Stimulated activated memory B cell treated with anti-CD40 and anti-IgM and Interleukin-4, amounts not matched to agents 10 μg/mL and 1 μg/mL and 100 μg/mL, for 72 hours (primary cell): Measurements from ENCODE around the gene LCMT1.
"Not testable (repeated sequence)": the region's sequence is repeated elsewhere in the genome, so short reads cannot be mapped to it uniquely, and the experiment has no call there.

Source experiments
- ATAC-seq: fragments of 150-1000 bp; cut with Tn5 transposase; 2 replicates; pipeline ENCODE4 v1.10.0; 2021
- H3K27ac Mint-ChIP-seq: one replicate; pipeline ENCODE4 v1.8.0; 2022; ENCODE audit warnings: mild to moderate bottlenecking, mixed read lengths
- H3K27me3 Mint-ChIP-seq: one replicate; pipeline ENCODE4 v1.8.0; 2022; ENCODE audit warnings: mixed read lengths
- H3K36me3 Mint-ChIP-seq: one replicate; pipeline ENCODE4 v1.8.0; 2022; ENCODE audit warnings: mixed read lengths
- H3K4me1 Mint-ChIP-seq: one replicate; pipeline ENCODE4 v1.8.0; 2022; ENCODE audit warnings: mixed read lengths
- H3K4me3 Mint-ChIP-seq: one replicate; pipeline ENCODE4 v1.8.0; 2022; ENCODE audit warnings: mild to moderate bottlenecking, moderate library complexity, mixed read lengths
- H3K9me3 Mint-ChIP-seq: one replicate; pipeline ENCODE4 v1.8.0; 2022; ENCODE audit warnings: mixed read lengths

LCMT1 gene

DNA sequence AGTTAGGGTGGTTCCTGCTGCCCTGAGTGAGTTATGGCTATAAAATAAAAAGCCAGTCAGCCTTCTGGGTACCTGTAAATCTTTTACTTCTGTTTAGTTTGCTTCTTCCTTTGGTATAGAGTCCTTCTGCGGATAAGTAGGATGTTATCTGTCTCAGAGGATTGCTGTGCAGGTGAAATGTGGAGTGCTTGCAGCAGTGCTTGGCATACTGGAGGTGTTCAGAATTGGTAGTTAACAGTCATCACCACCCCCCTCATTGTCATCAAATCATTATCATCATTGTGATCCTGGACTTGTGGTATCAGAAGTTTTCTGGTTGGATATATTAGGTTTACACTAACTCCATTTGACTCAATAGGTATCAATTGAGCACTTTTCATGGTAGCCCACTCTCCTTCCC, 2.6 kb downstream of the LCMT1 start:
- peaks cover 62% of the 10 kb centered on the region for H3K4me1 Mint-ChIP-seq
- H3K27me3 Mint-ChIP-seq: no peaks in the 10 kb centered on the region
- H3K36me3 Mint-ChIP-seq: peaks cover 42% of the 10 kb centered on the region
- no peak overlapping the region for H3K4me3 Mint-ChIP-seq
- no peak overlapping the region for H3K27ac Mint-ChIP-seq
- ATAC-seq: no peak
- H3K9me3 Mint-ChIP-seq: no peaks in the 10 kb centered on the region

GRCh38 chr16:25118851-25119578, 7.5 kb downstream of the LCMT1 start:
- Mint-ChIP-seq H3K9me3 (no peaks in the 10 kb centered on the region), H3K4me1 (peaks cover 38% of the 10 kb centered on the region), H3K36me3 (peaks cover 43% of the 10 kb centered on the region), H3K27me3 (no peaks in the 10 kb centered on the region), H3K4me3 (no peak overlapping the region), H3K27ac (no peak overlapping the region)
- no peak for ATAC-seq

DNA sequence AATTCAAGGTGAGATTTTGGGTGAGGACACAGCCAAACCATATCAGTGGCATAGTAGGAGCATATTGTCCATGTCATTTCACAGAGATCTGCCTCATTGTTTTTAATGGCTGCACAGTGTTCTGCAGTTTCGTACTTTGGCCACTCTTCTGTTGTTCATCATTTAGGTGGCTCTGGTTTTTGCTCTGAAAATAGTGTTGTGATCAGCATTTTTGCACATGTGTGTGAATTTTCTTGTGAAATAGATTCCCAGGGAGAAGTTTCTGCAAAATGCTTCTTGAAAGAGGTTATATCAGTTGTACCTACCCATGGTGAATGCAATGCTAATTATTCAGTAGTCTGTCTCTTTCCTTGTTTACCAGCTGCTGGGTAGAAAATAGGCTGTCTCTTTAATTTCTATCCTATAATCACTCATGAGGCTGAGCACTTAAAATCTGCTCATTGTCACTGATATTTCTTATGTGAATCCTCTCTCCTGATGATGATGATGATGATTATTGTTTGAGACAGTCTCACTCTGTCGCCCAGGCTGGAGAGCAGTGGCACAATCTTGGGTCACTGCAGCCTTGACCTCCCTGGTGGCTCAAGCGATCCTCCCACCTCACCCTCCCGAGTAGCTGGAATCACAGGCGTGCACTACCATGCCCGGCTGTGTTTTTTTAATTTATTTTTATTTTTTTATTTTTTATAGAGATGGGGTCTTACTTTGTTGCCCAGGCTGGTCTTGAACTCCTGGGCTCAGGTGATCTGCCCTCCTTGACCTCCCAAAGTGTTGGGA, 10.5 kb downstream of the LCMT1 start:
- H3K4me3 Mint-ChIP-seq: no peak overlapping the region
- H3K36me3 Mint-ChIP-seq: peaks cover 30% of the 10 kb centered on the region
- H3K27ac Mint-ChIP-seq: no peak overlapping the region
- peaks cover 33% of the 10 kb centered on the region for H3K4me1 Mint-ChIP-seq
- ATAC-seq: no peak
- no peaks in the 10 kb centered on the region for H3K9me3 Mint-ChIP-seq
- H3K27me3 Mint-ChIP-seq: no peaks in the 10 kb centered on the region

GRCh38 chr16:25124503-25124902, 13.0 kb downstream of the LCMT1 start:
- Mint-ChIP-seq H3K4me1 (peaks cover 20% of the 10 kb centered on the region), H3K27me3 (no peaks in the 10 kb centered on the region), H3K4me3 (no peak overlapping the region), H3K27ac (no peak overlapping the region), H3K9me3 (no peaks in the 10 kb centered on the region), H3K36me3 (peaks cover 15% of the 10 kb centered on the region)
- ATAC-seq: no peak

- H3K9me3 Mint-ChIP-seq, H3K27ac Mint-ChIP-seq, ATAC-seq, H3K27me3 Mint-ChIP-seq, H3K4me3 Mint-ChIP-seq: not testable (repeated sequence)
- Mint-ChIP-seq H3K4me1 (peaks cover 20% of the 10 kb centered on the region), H3K36me3 (peaks cover 21% of the 10 kb centered on the region)
Measured at GRCh38 chr16:25126086-25126666, 14.6 kb downstream of the LCMT1 start.

DNA sequence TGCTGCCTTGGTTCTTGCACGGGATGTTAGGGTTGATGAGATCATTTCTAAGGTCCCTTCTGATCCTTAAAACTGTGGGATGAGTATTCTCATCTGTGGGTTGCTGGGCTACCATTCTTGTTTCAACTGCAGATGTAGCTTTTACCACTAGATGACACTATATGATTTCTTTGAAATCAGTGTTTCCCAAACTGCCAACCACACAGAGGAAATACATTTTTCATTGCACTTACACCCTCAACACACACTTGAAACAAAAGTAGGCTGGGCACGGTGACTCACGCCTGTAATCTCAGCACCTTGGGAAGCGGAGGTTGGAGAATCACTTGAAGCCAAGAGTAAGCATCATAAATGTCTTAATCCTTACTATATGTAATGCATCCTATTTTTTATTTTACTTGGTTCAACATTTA, 15.3 kb downstream of the LCMT1 start:
- Mint-ChIP-seq H3K27ac (no peak overlapping the region), H3K27me3 (no peaks in the 10 kb centered on the region), H3K4me1 (peaks cover 15% of the 10 kb centered on the region), H3K4me3 (no peak overlapping the region), H3K36me3 (peaks cover 21% of the 10 kb centered on the region), H3K9me3 (no peaks in the 10 kb centered on the region)
- ATAC-seq: no peak

- H3K4me1 Mint-ChIP-seq, H3K4me3 Mint-ChIP-seq, H3K9me3 Mint-ChIP-seq, H3K27me3 Mint-ChIP-seq, H3K27ac Mint-ChIP-seq, ATAC-seq: not testable (repeated sequence)
- H3K36me3 Mint-ChIP-seq: peaks cover 40% of the 10 kb centered on the region
Measured at GRCh38 chr16:25132751-25133150, 21.2 kb downstream of the LCMT1 start.

- no peaks in the 10 kb centered on the region for H3K4me1 Mint-ChIP-seq
- H3K27ac Mint-ChIP-seq: no peak overlapping the region
- H3K36me3 Mint-ChIP-seq: peaks cover 47% of the 10 kb centered on the region
- no peaks in the 10 kb centered on the region for H3K9me3 Mint-ChIP-seq
- no peak for ATAC-seq
- H3K4me3 Mint-ChIP-seq: no peak overlapping the region
- no peaks in the 10 kb centered on the region for H3K27me3 Mint-ChIP-seq
Measured at GRCh38 chr16:25134166-25134700, 22.7 kb downstream of the LCMT1 start.

GRCh38 chr16:25135254-25135878, 23.8 kb downstream of the LCMT1 start:
- no peak for ATAC-seq
- no peaks in the 10 kb centered on the region for H3K27me3 Mint-ChIP-seq
- H3K4me3 Mint-ChIP-seq: no peak overlapping the region
- H3K36me3 Mint-ChIP-seq: peaks cover 48% of the 10 kb centered on the region
- no peaks in the 10 kb centered on the region for H3K9me3 Mint-ChIP-seq
- H3K27ac Mint-ChIP-seq: no peak overlapping the region
- no peaks in the 10 kb centered on the region for H3K4me1 Mint-ChIP-seq

DNA sequence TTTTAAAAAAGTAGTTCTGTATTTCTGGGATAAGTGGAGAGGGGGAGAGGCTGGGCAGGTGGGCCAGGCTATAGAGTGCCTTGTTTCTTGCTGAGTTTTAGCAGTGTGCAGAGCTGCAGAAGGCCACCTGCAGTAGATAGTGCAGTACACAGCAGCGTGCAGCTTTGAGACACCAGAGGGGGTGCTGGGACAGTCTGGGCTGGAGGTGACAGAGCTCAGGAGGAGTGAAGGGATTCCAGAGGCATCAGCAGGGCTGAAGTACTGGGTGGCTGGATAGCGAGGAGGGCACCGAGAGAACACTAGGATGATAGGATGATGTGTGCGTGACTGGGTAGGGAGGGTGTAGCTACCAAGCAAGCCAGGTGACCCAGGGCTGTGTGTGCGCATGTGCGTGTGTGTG, 26.6 kb downstream of the LCMT1 start:
- peaks cover 66% of the 10 kb centered on the region for H3K36me3 Mint-ChIP-seq
- no peak for ATAC-seq
- no peak overlapping the region for H3K27ac Mint-ChIP-seq
- no peaks in the 10 kb centered on the region for H3K4me1 Mint-ChIP-seq
- H3K9me3 Mint-ChIP-seq: no peaks in the 10 kb centered on the region
- H3K27me3 Mint-ChIP-seq: no peaks in the 10 kb centered on the region
- no peak overlapping the region for H3K4me3 Mint-ChIP-seq

- no peak overlapping the region for H3K27ac Mint-ChIP-seq
Measured at GRCh38 chr16:25140459-25140858, 28.9 kb downstream of the LCMT1 start.

DNA sequence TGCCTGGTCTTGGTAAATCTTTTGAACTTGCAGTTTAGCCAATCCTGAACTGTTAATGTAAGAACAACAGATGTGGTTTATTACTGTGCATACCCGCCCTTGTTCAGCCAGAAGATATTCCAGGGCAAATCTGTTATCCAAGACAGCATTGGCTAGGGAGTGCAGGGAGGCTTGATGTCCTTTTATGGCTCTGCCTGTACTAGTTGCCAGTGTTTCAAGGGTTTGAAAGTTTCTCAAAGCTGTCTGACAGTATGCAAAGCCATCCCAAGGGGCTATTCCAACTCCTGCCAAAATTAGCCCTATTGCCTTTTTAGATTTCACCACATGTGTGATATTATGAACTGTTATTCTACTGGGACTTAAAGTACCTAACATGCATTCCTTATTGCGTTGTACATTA, 30.1 kb downstream of the LCMT1 start:
- no peak for ATAC-seq
- Mint-ChIP-seq H3K27ac (no peak overlapping the region), H3K4me1 (no peaks in the 10 kb centered on the region), H3K4me3 (no peak overlapping the region), H3K9me3 (no peaks in the 10 kb centered on the region), H3K36me3 (peaks cover 45% of the 10 kb centered on the region), H3K27me3 (no peaks in the 10 kb centered on the region)

More at GRCh38 chr16:25140459-25140858, 28.9 kb downstream of the LCMT1 start:
- Mint-ChIP-seq H3K27me3 (no peaks in the 10 kb centered on the region), H3K9me3 (no peaks in the 10 kb centered on the region), H3K4me1 (no peaks in the 10 kb centered on the region), H3K36me3 (peaks cover 53% of the 10 kb centered on the region), H3K4me3 (no peak overlapping the region)
- ATAC-seq: no peak

- Mint-ChIP-seq H3K36me3 (peaks cover 43% of the 10 kb centered on the region), H3K27me3 (no peaks in the 10 kb centered on the region), H3K9me3 (no peaks in the 10 kb centered on the region), H3K4me1 (no peaks in the 10 kb centered on the region), H3K4me3 (no peak overlapping the region), H3K27ac (no peak overlapping the region)
- no peak for ATAC-seq
Measured at GRCh38 chr16:25143928-25144327, 32.4 kb downstream of the LCMT1 start.

DNA sequence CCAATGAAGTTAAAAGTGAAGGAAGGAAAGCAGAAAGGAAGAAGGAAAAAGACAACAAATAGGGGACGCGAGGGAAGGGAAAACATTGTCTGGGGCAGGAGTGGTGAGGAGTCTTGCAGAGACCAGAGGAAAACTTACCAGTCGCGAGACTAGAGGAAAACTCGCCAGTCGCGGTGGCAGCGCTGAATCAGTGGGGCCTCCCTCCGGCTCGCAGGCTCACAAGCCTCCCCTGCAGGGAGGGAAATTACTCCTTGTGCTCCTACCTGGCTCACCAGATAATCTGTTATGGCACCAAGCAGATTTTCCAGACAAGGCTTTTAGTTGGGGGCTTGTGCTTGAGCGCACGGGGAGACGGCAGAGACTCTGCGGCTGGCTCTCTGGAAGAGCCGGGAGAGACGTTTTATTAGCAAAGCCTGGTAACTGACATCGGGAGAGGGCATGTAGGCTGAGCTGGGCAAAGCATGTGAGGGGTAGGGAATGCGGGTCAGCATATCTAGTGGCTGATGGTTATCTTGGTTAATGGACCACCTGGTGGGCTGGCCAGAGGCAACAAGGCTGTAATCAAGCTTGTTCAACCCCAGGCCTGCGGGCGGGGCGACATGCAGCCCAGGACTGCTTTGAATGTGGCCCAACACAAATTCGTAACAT, 37.1 kb downstream of the LCMT1 start:
- no peak overlapping the region for H3K27ac Mint-ChIP-seq
- H3K36me3 Mint-ChIP-seq: peaks cover 29% of the 10 kb centered on the region
- no peaks in the 10 kb centered on the region for H3K27me3 Mint-ChIP-seq
- no peaks in the 10 kb centered on the region for H3K9me3 Mint-ChIP-seq
- ATAC-seq: no peak
- H3K4me3 Mint-ChIP-seq: no peak overlapping the region
- H3K4me1 Mint-ChIP-seq: no peaks in the 10 kb centered on the region

DNA sequence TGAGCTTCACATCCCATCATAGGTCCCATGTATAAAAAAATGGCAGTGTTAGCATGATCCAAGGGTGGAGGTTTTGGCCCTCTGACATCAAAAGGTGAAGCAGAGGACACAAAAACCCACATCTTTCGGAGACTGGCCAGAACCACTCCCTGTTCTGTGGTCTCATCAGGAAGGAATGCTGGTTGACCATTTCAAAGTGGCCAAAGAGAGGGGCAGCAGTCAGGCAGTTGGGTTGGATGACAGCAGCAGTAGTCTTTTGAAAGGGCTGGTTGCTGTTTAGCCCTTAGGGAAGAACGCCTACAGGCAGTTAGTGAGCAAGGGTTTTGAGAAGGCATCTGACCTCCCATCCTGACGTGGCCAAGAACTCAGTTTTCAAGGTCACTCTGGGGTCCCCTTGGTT, 40.5 kb downstream of the LCMT1 start:
- H3K36me3 Mint-ChIP-seq: peaks cover 50% of the 10 kb centered on the region
- H3K9me3 Mint-ChIP-seq: no peaks in the 10 kb centered on the region
- no peak overlapping the region for H3K4me3 Mint-ChIP-seq
- no peak for ATAC-seq
- no peaks in the 10 kb centered on the region for H3K27me3 Mint-ChIP-seq
- no peak overlapping the region for H3K27ac Mint-ChIP-seq
- peaks cover 8% of the 10 kb centered on the region for H3K4me1 Mint-ChIP-seq
